HepG2 (cell line): Measurements from ENCODE around the gene PSMC3IP. TPM values are rescaled to one million over a fixed set of nuclear protein-coding genes. Genes with fewer than 3 reads are reported as not detected.

Experiments
- ATF1 ChIP-seq: IDR thresholded peaks from 2 replicates; pipeline ENCODE4 v1.6.1; 2016; ENCODE audit warnings: mild to moderate bottlenecking, control low read depth
- EZH2 ChIP-seq: conservative IDR thresholded peaks from 2 replicates; pipeline ENCODE4 v1.6.1; 2012; ENCODE audit warnings: mild to moderate bottlenecking, low read depth, low read length, moderate library complexity
- IKZF1 ChIP-seq: fragments of 450-650 bp; IDR thresholded peaks from 2 replicates; pipeline ENCODE4 v1.7.1; 2016
- KDM6A ChIP-seq: IDR thresholded peaks from 2 replicates; pipeline ENCODE4 v1.6.1; 2016; ENCODE audit warnings: low read depth
- MEF2D ChIP-seq: sonication (generic); formaldehyde crosslinking; IDR thresholded peaks from 2 replicates; pipeline ENCODE4 v1.5.1; 2020; ENCODE audit warnings: mild to moderate bottlenecking, missing genetic modification reagents
- MIER2 ChIP-seq: IDR thresholded peaks from 2 replicates; pipeline ENCODE4 v1.6.1; 2016; ENCODE audit warnings: missing biosample characterization, missing genetic modification reagents
- PBX2 ChIP-seq: IDR thresholded peaks from 2 replicates; pipeline ENCODE4 v1.6.1; 2016; ENCODE audit warnings: control low read depth
- PHF5A ChIP-seq: IDR thresholded peaks from one replicate; pipeline ENCODE4 v1.6.1; 2018; ENCODE audit warnings: low read depth, missing genetic modification reagents; ENCODE audit not compliant: unreplicated experiment
- REL ChIP-seq: sonication (generic); formaldehyde crosslinking; conservative IDR thresholded peaks from 2 replicates; pipeline ENCODE4 v1.8.0; 2022; ENCODE audit warnings: mild to moderate bottlenecking, missing genetic modification reagents, moderate library complexity
- RXRA ChIP-seq: sonication (generic); formaldehyde crosslinking; IDR thresholded peaks from 2 replicates; pipeline ENCODE4 v1.5.1; 2020; ENCODE audit warnings: missing genetic modification reagents
- SNRNP70 ChIP-seq: fragments of 200-400 bp; formaldehyde crosslinking; IDR thresholded peaks from 2 replicates; pipeline ENCODE4 v1.6.1; 2017; ENCODE audit warnings: mild to moderate bottlenecking, low read depth, low read length, moderate library complexity
- SYNCRIP ChIP-seq: fragments of 200-400 bp; formaldehyde crosslinking; IDR thresholded peaks from 2 replicates; pipeline ENCODE4 v1.6.1; 2018; ENCODE audit warnings: mild to moderate bottlenecking, low read depth, low read length; ENCODE audit not compliant: insufficient read depth
- TEAD3 ChIP-seq: optimal IDR thresholded peaks from 2 replicates; pipeline ENCODE3; 2016; ENCODE audit warnings: borderline replicate concordance
- YEATS4 ChIP-seq: sonication (generic); formaldehyde crosslinking; IDR thresholded peaks from 2 replicates; pipeline ENCODE4 v1.4.0; 2020; ENCODE audit warnings: missing genetic modification reagents, borderline replicate concordance
- ZFP36L1 ChIP-seq: sonication (generic); formaldehyde crosslinking; IDR thresholded peaks from 2 replicates; pipeline ENCODE4 v1.8.0; 2022; ENCODE audit warnings: mild to moderate bottlenecking, missing genetic modification reagents, moderate library complexity
- ZFP91 ChIP-seq: sonication (generic); formaldehyde crosslinking; IDR thresholded peaks from 2 replicates; pipeline ENCODE4 v1.9.0; 2022; ENCODE audit warnings: missing genetic modification reagents, mild to moderate bottlenecking, borderline replicate concordance
- ZNF232 ChIP-seq: sonication (generic); formaldehyde crosslinking; IDR thresholded peaks from 2 replicates; pipeline ENCODE4 v1.4.0; 2020; ENCODE audit warnings: missing genetic modification reagents, borderline replicate concordance
- ZNF296 ChIP-seq: sonication (generic); formaldehyde crosslinking; conservative IDR thresholded peaks from 2 replicates; pipeline ENCODE4 v1.5.0; 2020; ENCODE audit warnings: mild to moderate bottlenecking, missing genetic modification reagents
- ZNF317 ChIP-seq: sonication (generic); formaldehyde crosslinking; IDR thresholded peaks from 2 replicates; pipeline ENCODE4 v1.5.0; 2020; ENCODE audit warnings: mild to moderate bottlenecking, missing genetic modification reagents
- ZNF33B ChIP-seq: sonication (generic); formaldehyde crosslinking; IDR thresholded peaks from 2 replicates; pipeline ENCODE4 v1.5.1; 2020; ENCODE audit warnings: mild to moderate bottlenecking, missing genetic modification reagents
- ZNF569 ChIP-seq: sonication (generic); formaldehyde crosslinking; IDR thresholded peaks from 2 replicates; pipeline ENCODE4 v1.5.0; 2020; ENCODE audit warnings: mild to moderate bottlenecking, missing genetic modification reagents, moderate library complexity, borderline replicate concordance
- ZNF619 ChIP-seq: sonication (generic); formaldehyde crosslinking; IDR thresholded peaks from 2 replicates; pipeline ENCODE4 v1.4.0; 2020; ENCODE audit warnings: mild to moderate bottlenecking, missing genetic modification reagents
- ZNF720 ChIP-seq: sonication (generic); formaldehyde crosslinking; IDR thresholded peaks from 2 replicates; pipeline ENCODE4 v1.4.0; 2020; ENCODE audit warnings: missing genetic modification reagents
- polyA plus RNA-seq, 8 experiments: library from polyadenylated mRNA; depleted of rRNA in 3 of 8; stranded (reverse) in 7 of 8; unstranded in 1 of 8; fragments of >200 nt; fragmentation: Illumina TruSeq in 4 of 8; extraction: Trizol in 4 of 8; gene quantifications; 2 replicates each; pipeline versions ENCODE4 v1.2.1 to v1.2.3, GENCODE V29; 2011 to 2016; ENCODE audit warnings: low read depth in 4 of 8, missing spikeins in 1 of 8, mixed read lengths in 1 of 8; ENCODE audit not compliant: insufficient read depth in 1 of 8
- total RNA-seq, 5 experiments: library from RNA; depleted of rRNA; stranded (reverse); fragments of >200 nt; fragmentation: Illumina TruSeq; extraction: Trizol; gene quantifications; 2 replicates each; pipeline ENCODE4 v1.2.3, GENCODE V29; 2016; ENCODE audit warnings: low read depth in 1 of 5
- TF ChIP-seq, protein P1 (sequence below), 2 experiments: sonication (generic) in 1 of 2; formaldehyde crosslinking in 1 of 2; IDR thresholded peaks; 2 replicates each; pipeline versions ENCODE4 v1.4.0 to v1.6.1; 2016 to 2020; ENCODE audit warnings: borderline replicate concordance in 1 of 2, low read depth in 1 of 2, mild to moderate bottlenecking in 1 of 2, missing genetic modification reagents in 1 of 2

The PSMC3IP gene
- total and polyA plus RNA-seq, 2 of the 13 experiments (the other 11 are each of a cell fraction or from before 2014, with no cell fraction given) = 6.5 to 22.4 TPM

DNA sequence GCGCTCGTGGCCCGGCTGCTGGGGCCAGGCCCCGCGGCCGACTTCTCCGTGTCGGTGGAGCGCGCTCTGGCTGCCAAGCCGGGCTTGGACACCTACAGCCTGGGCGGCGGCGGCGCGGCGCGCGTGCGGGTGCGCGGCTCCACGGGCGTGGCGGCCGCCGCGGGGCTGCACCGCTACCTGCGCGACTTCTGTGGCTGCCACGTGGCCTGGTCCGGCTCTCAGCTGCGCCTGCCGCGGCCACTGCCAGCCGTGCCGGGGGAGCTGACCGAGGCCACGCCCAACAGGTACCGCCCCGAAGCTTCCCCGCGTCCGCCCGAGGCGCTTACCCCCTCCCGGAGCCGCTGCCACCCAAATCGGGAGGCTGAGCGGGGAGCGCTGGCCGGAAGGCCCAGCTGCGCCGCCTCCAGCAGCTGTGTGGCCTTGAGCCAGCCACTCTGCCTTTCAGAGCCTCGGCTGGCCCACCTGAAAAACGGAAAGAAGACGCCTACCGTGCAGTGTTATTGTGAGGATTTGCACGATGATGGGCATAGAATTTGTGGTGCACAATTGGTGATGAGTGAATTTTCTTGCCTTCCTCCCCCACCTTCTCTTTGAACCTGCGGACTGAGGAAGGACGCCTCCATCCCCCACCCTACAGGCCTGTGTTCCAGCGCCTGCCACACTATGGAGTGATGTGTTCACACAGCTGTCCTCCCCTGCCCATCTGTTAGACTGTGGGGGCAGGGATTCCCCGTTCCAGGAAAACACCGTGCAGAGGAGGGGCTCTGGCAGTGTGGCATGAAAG, 41.0 kb downstream of the PSMC3IP start (continued):
- TF ChIP-seq EZH2 = no peak
- TF ChIP-seq ZNF317 = no peak
- TF ChIP-seq ZNF720 (CRISPR knock-in tag) = 0 out of 2 replicates have a peak, but pooled peaks have one; percentile 23
- no peak for TF ChIP-seq PBX2 (CRISPR knock-in tag)
- no peak for TF ChIP-seq ZNF232 (CRISPR knock-in tag)
- TF ChIP-seq RXRA (CRISPR knock-in tag) = peak; percentile 81
- peak; percentile 50 for TF ChIP-seq PHF5A (CRISPR knock-in tag)
- peak; percentile 69 for TF ChIP-seq REL
- TF ChIP-seq ATF1 (CRISPR knock-in tag) = no peak
- no peak for TF ChIP-seq ZNF33B (CRISPR knock-in tag)
- TF ChIP-seq ZFP91 = peak; percentile 93; the same call in 1 of the 2 replicates
- TF ChIP-seq MEF2D (CRISPR knock-in tag) = peak; percentile 73; the same call in 1 of the 2 replicates
- TF ChIP-seq, protein P1, sequence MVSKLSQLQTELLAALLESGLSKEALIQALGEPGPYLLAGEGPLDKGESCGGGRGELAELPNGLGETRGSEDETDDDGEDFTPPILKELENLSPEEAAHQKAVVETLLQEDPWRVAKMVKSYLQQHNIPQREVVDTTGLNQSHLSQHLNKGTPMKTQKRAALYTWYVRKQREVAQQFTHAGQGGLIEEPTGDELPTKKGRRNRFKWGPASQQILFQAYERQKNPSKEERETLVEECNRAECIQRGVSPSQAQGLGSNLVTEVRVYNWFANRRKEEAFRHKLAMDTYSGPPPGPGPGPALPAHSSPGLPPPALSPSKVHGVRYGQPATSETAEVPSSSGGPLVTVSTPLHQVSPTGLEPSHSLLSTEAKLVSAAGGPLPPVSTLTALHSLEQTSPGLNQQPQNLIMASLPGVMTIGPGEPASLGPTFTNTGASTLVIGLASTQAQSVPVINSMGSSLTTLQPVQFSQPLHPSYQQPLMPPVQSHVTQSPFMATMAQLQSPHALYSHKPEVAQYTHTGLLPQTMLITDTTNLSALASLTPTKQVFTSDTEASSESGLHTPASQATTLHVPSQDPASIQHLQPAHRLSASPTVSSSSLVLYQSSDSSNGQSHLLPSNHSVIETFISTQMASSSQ (IDR thresholded peaks at IDR 0.05; ENCODE audit: low read depth) = no peak
- TF ChIP-seq, protein P1 (CRISPR knock-in tag; IDR thresholded peaks at IDR 0.05; ENCODE audit: borderline replicate concordance) = peak; percentile 64
- peak; percentile 2; the same call in 1 of the 2 replicates for TF ChIP-seq ZNF296 (CRISPR knock-in tag)
- TF ChIP-seq TEAD3 (CRISPR knock-in tag) = peak; percentile 52
- no peak for TF ChIP-seq SYNCRIP
- TF ChIP-seq ZNF569 (CRISPR knock-in tag) = no peak
- peak; percentile 66; the same call in 1 of the 2 replicates for TF ChIP-seq MIER2 (CRISPR knock-in tag)
- no peak for TF ChIP-seq SNRNP70
- TF ChIP-seq ZNF619 = no peak; the same call in 1 of the 2 replicates
- no peak; the same call in 1 of the 2 replicates for TF ChIP-seq ZFP36L1 (CRISPR knock-in tag)
- TF ChIP-seq IKZF1 = no peak
- 0 out of 2 replicates have a peak, but pooled peaks have one; percentile 23 for TF ChIP-seq KDM6A (CRISPR knock-in tag)
- TF ChIP-seq YEATS4 (CRISPR knock-in tag) = peak; percentile 84
